Measurements from ENCODE around the gene NR2F1-AS1. TPM values are rescaled to one million over a fixed set of nuclear protein-coding genes. Genes with fewer than 3 reads are reported as not detected.

The NR2F1-AS1 gene
- total RNA-seq, 1 donor from 2014 or later, result 16.2 TPM

- intact Hi-C loops (cut with DNase I), result no loop called here
- H3K27ac ChIP-seq, result no peak overlapping the region
- H3K36me3 ChIP-seq, result no peaks in the 10 kb centered on the region
- no peaks in the 10 kb centered on the region for H3K4me1 ChIP-seq
- TF ChIP-seq, protein P1, sequence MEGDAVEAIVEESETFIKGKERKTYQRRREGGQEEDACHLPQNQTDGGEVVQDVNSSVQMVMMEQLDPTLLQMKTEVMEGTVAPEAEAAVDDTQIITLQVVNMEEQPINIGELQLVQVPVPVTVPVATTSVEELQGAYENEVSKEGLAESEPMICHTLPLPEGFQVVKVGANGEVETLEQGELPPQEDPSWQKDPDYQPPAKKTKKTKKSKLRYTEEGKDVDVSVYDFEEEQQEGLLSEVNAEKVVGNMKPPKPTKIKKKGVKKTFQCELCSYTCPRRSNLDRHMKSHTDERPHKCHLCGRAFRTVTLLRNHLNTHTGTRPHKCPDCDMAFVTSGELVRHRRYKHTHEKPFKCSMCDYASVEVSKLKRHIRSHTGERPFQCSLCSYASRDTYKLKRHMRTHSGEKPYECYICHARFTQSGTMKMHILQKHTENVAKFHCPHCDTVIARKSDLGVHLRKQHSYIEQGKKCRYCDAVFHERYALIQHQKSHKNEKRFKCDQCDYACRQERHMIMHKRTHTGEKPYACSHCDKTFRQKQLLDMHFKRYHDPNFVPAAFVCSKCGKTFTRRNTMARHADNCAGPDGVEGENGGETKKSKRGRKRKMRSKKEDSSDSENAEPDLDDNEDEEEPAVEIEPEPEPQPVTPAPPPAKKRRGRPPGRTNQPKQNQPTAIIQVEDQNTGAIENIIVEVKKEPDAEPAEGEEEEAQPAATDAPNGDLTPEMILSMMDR (IDR thresholded peaks at IDR 0.05), result no peak
- no peaks in the 10 kb centered on the region for H3K27me3 ChIP-seq
- no peak overlapping the region for H3K4me3 ChIP-seq
- H3K9me3 ChIP-seq, result no peaks in the 10 kb centered on the region
- ATAC-seq, result no peak
- no peak for DNase-seq
Measured at GRCh38 chr5:93422652-93423280, 158.3 kb downstream of the NR2F1-AS1 start.

DNA sequence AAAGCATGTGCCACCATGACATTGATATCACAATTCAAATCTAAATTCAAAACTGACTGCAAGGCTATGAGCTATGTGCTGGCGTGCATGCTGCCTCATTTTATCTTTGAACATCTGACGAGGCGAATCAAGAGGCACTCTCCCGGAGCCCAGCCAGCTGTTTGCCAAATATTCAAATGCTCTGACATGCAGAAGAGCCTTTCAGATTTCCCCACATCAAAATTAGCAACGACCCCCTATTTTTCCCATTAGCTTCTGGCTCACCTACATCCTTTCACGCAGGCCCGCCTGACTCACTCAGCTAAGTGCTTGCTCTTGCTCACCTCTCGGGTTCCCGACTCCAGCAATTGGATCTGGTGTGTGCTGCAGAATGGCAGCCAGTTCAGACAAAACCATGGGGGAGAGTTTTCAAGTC is 159.0 kb downstream of the NR2F1-AS1 start:
- intact Hi-C loops (cut with DNase I), result no loop called here
- TF ChIP-seq, protein P1 (IDR thresholded peaks at IDR 0.05), result no peak
- Histone ChIP-seq H3K27ac (no peak overlapping the region), H3K4me1 (no peaks in the 10 kb centered on the region), H3K9me3 (no peaks in the 10 kb centered on the region), H3K36me3 (no peaks in the 10 kb centered on the region), H3K4me3 (no peak overlapping the region), H3K27me3 (no peaks in the 10 kb centered on the region)
- ATAC-seq (no peak), DNase-seq (no peak)

- Histone ChIP-seq H3K27ac (no peak overlapping the region), H3K27me3 (no peaks in the 10 kb centered on the region), H3K9me3 (no peaks in the 10 kb centered on the region), H3K4me1 (no peaks in the 10 kb centered on the region), H3K36me3 (no peaks in the 10 kb centered on the region), H3K4me3 (no peak overlapping the region)
- TF ChIP-seq, protein P1 (IDR thresholded peaks at IDR 0.05), result no peak
- intact Hi-C loops (cut with DNase I), result no loop called here
- no peak for ATAC-seq
- no peak for DNase-seq
Measured at GRCh38 chr5:93421468-93421867, 159.6 kb downstream of the NR2F1-AS1 start.

GRCh38 chr5:93417490-93417889 is 163.5 kb downstream of the NR2F1-AS1 start:
- ATAC-seq, result no peak

GRCh38 chr5:93415819-93416218 is 165.2 kb downstream of the NR2F1-AS1 start:
- H3K27ac ChIP-seq, result no peak overlapping the region
- no peaks in the 10 kb centered on the region for H3K4me1 ChIP-seq
- DNase-seq (no peak), ATAC-seq (no peak)
- H3K36me3 ChIP-seq, result no peaks in the 10 kb centered on the region
- no peak overlapping the region for H3K4me3 ChIP-seq
- H3K9me3 ChIP-seq, result no peaks in the 10 kb centered on the region
- H3K27me3 ChIP-seq, result no peaks in the 10 kb centered on the region
- intact Hi-C loops (cut with DNase I), result no loop called here
- TF ChIP-seq, protein P1 (IDR thresholded peaks at IDR 0.05), result no peak

More at GRCh38 chr5:93417490-93417889, 163.5 kb downstream of the NR2F1-AS1 start:
- H3K4me1 ChIP-seq, result no peaks in the 10 kb centered on the region
- H3K9me3 ChIP-seq, result no peaks in the 10 kb centered on the region
- no peak overlapping the region for H3K4me3 ChIP-seq
- H3K36me3 ChIP-seq, result no peaks in the 10 kb centered on the region
- intact Hi-C loops (cut with DNase I), result no loop called here
- H3K27ac ChIP-seq, result no peak overlapping the region
- TF ChIP-seq, protein P1 (IDR thresholded peaks at IDR 0.05), result no peak
- H3K27me3 ChIP-seq, result no peaks in the 10 kb centered on the region
- no peak for DNase-seq

GRCh38 chr5:93411716-93412115 is 169.3 kb downstream of the NR2F1-AS1 start:
- DNase-seq, result no peak
- H3K4me3 ChIP-seq, result no peak overlapping the region
- H3K36me3 ChIP-seq, result no peaks in the 10 kb centered on the region
- H3K4me1 ChIP-seq, result no peaks in the 10 kb centered on the region
- no peaks in the 10 kb centered on the region for H3K9me3 ChIP-seq
- no peak for ATAC-seq
- TF ChIP-seq, protein P1 (IDR thresholded peaks at IDR 0.05), result no peak
- no peak overlapping the region for H3K27ac ChIP-seq
- intact Hi-C loops (cut with DNase I), result no loop called here
- no peaks in the 10 kb centered on the region for H3K27me3 ChIP-seq
